Measurements from ENCODE around the gene CR1.
"Not testable (repeated sequence)": the region's sequence is repeated elsewhere in the genome, so short reads cannot be mapped to it uniquely, and the experiment has no call there.

The CR1 gene

GRCh38 chr1:207644166-207644851 is 148.4 kb downstream of the CR1 start:
- DNase-seq (ENCODE audit: low read depth, low spot score) = no peak

- no peak for DNase-seq (ENCODE audit: low read depth, low spot score)
Observed at GRCh38 chr1:207644852-207645634, 149.1 kb downstream of the CR1 start, which contains the start of gene CR1L. Gene CR1L, plus strand, starts transcription at chr1:207645133. Its CDS starts 101 bp downstream, at chr1:207645234.

- DNase-seq (ENCODE audit: low read depth, low spot score) = no peak
Observed at GRCh38 chr1:207645635-207646081, 149.7 kb downstream of the CR1 start.

- no peak for DNase-seq (ENCODE audit: low read depth, low spot score)
Observed at GRCh38 chr1:207646171-207646570, 150.2 kb downstream of the CR1 start.

GRCh38 chr1:207646944-207647579 is 151.1 kb downstream of the CR1 start:
- no peak for DNase-seq (ENCODE audit: low read depth, low spot score)

GRCh38 chr1:207647671-207648333 is 151.8 kb downstream of the CR1 start:
- DNase-seq (ENCODE audit: low read depth, low spot score) = no peak

- no peak for DNase-seq (ENCODE audit: low read depth, low spot score)
Observed at GRCh38 chr1:207648334-207649209, 152.6 kb downstream of the CR1 start.

GRCh38 chr1:207649210-207649753 is 153.3 kb downstream of the CR1 start:
- DNase-seq (ENCODE audit: low read depth, low spot score) = no peak

- DNase-seq (ENCODE audit: low read depth, low spot score) = no peak
Observed at GRCh38 chr1:207649865-207650580, 154.1 kb downstream of the CR1 start.

GRCh38 chr1:207651583-207651982 is 155.6 kb downstream of the CR1 start:
- DNase-seq (ENCODE audit: low read depth, low spot score) = no peak

GRCh38 chr1:207654320-207654719 is 158.4 kb downstream of the CR1 start:
- DNase-seq (ENCODE audit: low read depth, low spot score) = no peak

- no peak for DNase-seq (ENCODE audit: low read depth, low spot score)
Observed at GRCh38 chr1:207658408-207658807, 162.5 kb downstream of the CR1 start.

GRCh38 chr1:207658904-207659485 is 163.0 kb downstream of the CR1 start:
- DNase-seq (ENCODE audit: low read depth, low spot score) = no peak

GRCh38 chr1:207659545-207660153 is 163.7 kb downstream of the CR1 start:
- no peak for DNase-seq (ENCODE audit: low read depth, low spot score)

- DNase-seq (ENCODE audit: low read depth, low spot score) = not testable (repeated sequence)
Observed at GRCh38 chr1:207661420-207661819, 165.5 kb downstream of the CR1 start.

- no peak for DNase-seq (ENCODE audit: low read depth, low spot score)
Observed at GRCh38 chr1:207666342-207666741, 170.4 kb downstream of the CR1 start.

GRCh38 chr1:207669528-207670009 is 173.6 kb downstream of the CR1 start:
- DNase-seq (ENCODE audit: low read depth, low spot score) = no peak

- no peak for DNase-seq (ENCODE audit: low read depth, low spot score)
Observed at GRCh38 chr1:207670192-207670591, 174.2 kb downstream of the CR1 start.

- DNase-seq (ENCODE audit: low read depth, low spot score) = no peak
Observed at GRCh38 chr1:207670997-207671396, 175.0 kb downstream of the CR1 start.
